NCI-H446 treated with DMSO at 0.1 percent for 48 hours (cell line): ENCODE measurements around the gene TRIM62.
"Not testable (repeated sequence)": the region's sequence is repeated elsewhere in the genome, so short reads cannot be mapped to it uniquely, and the experiment has no call there.

Experiments used
- DNase-seq: peaks from one replicate; lab custom pipeline; 2025; lab: John Stamatoyannopoulos, UW

Gene TRIM62

GRCh38 chr1:33133478-33134105 is 48.3 kb downstream of the TRIM62 start:
- DNase-seq, result no peak

GRCh38 chr1:33132549-33132948 is 49.3 kb downstream of the TRIM62 start:
- DNase-seq, result no peak

GRCh38 chr1:33131191-33131590 is 50.7 kb downstream of the TRIM62 start:
- DNase-seq, result no peak

GRCh38 chr1:33130297-33130696 is 51.5 kb downstream of the TRIM62 start:
- no peak for DNase-seq

- DNase-seq, result no peak
Measured at GRCh38 chr1:33128781-33129180, 53.1 kb downstream of the TRIM62 start.

GRCh38 chr1:33127001-33127823 is 54.6 kb downstream of the TRIM62 start:
- DNase-seq, result peak; percentile 94

- no peak for DNase-seq
Measured at GRCh38 chr1:33126411-33127000, 55.3 kb downstream of the TRIM62 start.

- not testable (repeated sequence) for DNase-seq
Measured at GRCh38 chr1:33124647-33125046, 57.2 kb downstream of the TRIM62 start.

- DNase-seq, result no peak
Measured at GRCh38 chr1:33123266-33123665, 58.6 kb downstream of the TRIM62 start.

GRCh38 chr1:33122483-33123178 is 59.2 kb downstream of the TRIM62 start:
- DNase-seq, result no peak

- DNase-seq, result no peak
Measured at GRCh38 chr1:33121728-33122127, 60.1 kb downstream of the TRIM62 start.

GRCh38 chr1:33120436-33121231 is 61.2 kb downstream of the TRIM62 start:
- DNase-seq, result no peak

GRCh38 chr1:33119532-33120217 is 62.2 kb downstream of the TRIM62 start:
- no peak for DNase-seq

- DNase-seq, result no peak
Measured at GRCh38 chr1:33119050-33119449, 62.8 kb downstream of the TRIM62 start.

GRCh38 chr1:33118274-33118673 is 63.6 kb downstream of the TRIM62 start:
- DNase-seq, result no peak

- no peak for DNase-seq
Measured at GRCh38 chr1:33117440-33118085, 64.3 kb downstream of the TRIM62 start.

GRCh38 chr1:33111965-33112364 is 69.9 kb downstream of the TRIM62 start:
- no peak for DNase-seq

GRCh38 chr1:33110477-33110876 is 71.4 kb downstream of the TRIM62 start:
- no peak for DNase-seq

GRCh38 chr1:33100119-33100415 is 81.8 kb downstream of the TRIM62 start:
- DNase-seq, result not testable (repeated sequence)

GRCh38 chr1:33099290-33100118 is 82.3 kb downstream of the TRIM62 start:
- no peak for DNase-seq
